GM13977 (cell line): ENCODE results near the gene MEGF6.

Source experiments
- DNase-seq: peaks from one replicate; pipeline ENCODE4 v3.0.0; 2012; ENCODE audit warnings: low spot score
- in situ Hi-C: fragments of 300-500 bp; cut with MboI; formaldehyde crosslinking; loops from one replicate; pipeline ENCODE4 v1.12.0; 2022; ENCODE audit warnings: low sequenced_read_pairs, low pct_unique_long_range_greater_than_20kb, mixed read lengths, inconsistent platforms; ENCODE audit not compliant: unreplicated experiment
- TF ChIP-seq, protein P1 (sequence below): IDR thresholded peaks from 2 replicates; pipeline ENCODE4 v1.5.1; 2012; ENCODE audit warnings: mild to moderate bottlenecking, control low read depth; ENCODE audit not compliant: insufficient read depth; ENCODE audit errors: extremely low read depth, missing control alignments

Gene MEGF6

DNA sequence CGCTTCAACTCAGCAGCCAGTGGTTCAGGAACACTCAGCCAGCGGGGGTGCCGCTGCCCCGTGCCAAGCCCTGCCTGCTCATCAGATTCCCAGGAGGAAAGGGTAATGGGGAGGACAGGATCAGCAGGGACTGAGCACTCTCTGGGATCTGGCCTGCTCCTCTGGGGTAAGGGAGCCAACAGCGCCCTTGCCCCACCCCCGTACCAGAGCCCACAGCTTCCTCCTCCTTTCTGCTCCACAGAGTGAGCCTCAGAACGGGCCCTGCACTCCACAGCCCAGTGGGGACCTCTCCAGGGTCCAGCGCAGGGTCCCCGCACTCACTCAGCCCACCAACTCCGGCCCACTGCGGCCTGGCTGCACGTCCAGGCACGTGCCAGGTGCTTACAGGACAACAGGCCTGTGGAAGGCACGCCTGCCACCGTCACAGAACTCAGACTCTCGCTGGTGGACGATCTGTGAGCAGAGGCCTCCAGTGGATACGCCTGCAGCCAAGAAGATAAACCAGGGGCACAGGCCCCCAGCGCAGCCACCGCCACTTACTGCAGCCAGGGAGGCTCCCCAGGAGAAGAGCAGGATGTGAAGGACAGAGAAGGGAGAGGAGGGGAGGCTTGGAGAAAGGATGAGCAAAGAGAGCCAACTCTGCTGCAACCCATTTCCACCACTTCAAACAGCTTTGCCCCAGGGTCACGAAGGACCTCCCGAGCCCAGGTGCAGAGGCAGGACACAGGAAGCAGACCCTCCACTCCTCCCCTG lies 2.1 kb downstream of the MEGF6 start:
- in situ Hi-C loops: no loop called here
- no peak for DNase-seq
- TF ChIP-seq, protein P1, sequence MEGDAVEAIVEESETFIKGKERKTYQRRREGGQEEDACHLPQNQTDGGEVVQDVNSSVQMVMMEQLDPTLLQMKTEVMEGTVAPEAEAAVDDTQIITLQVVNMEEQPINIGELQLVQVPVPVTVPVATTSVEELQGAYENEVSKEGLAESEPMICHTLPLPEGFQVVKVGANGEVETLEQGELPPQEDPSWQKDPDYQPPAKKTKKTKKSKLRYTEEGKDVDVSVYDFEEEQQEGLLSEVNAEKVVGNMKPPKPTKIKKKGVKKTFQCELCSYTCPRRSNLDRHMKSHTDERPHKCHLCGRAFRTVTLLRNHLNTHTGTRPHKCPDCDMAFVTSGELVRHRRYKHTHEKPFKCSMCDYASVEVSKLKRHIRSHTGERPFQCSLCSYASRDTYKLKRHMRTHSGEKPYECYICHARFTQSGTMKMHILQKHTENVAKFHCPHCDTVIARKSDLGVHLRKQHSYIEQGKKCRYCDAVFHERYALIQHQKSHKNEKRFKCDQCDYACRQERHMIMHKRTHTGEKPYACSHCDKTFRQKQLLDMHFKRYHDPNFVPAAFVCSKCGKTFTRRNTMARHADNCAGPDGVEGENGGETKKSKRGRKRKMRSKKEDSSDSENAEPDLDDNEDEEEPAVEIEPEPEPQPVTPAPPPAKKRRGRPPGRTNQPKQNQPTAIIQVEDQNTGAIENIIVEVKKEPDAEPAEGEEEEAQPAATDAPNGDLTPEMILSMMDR: no peak

DNA sequence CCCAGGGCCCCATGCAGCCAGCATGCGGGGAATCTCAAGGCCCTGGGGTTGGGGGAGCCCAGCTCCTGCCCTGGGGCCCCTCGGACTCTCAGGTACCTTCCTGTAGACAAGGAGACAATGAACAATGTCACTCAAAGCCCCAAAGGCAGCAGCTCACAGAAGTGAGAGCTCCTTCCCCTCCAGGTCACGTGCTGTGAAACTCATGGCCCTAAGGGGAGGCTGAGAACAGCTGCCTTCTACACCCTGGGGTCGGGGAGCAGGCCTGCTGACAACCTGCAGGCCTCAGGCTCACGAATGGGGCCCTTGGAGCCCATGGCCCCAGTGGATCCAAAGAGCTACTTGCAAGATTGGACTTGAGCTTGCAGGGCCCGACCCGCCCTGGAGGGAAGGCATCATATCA lies 3.2 kb downstream of the MEGF6 start:
- no peak for DNase-seq
- in situ Hi-C loops: no loop called here
- TF ChIP-seq, protein P1: no peak

DNA sequence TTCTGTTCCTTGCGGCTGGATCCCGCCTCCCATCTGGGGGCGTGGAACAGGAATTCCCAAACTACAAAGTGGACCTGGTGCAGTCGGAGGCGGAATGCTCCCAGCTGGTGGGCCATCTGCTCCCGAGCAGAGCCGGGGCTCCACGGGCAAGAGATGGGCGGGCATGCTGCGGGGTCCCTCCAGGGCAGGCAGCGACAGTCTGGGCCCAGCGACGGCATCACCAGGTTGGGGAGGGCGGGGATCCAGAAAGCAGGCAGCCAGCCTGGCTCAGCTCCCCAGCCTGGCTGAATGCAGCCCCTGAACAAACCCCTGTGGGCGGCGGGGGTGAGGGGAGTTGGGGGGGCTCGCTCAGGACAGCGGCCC lies 3.6 kb downstream of the MEGF6 start:
- in situ Hi-C loops: no loop called here
- no peak for DNase-seq
- TF ChIP-seq, protein P1: no peak

DNA sequence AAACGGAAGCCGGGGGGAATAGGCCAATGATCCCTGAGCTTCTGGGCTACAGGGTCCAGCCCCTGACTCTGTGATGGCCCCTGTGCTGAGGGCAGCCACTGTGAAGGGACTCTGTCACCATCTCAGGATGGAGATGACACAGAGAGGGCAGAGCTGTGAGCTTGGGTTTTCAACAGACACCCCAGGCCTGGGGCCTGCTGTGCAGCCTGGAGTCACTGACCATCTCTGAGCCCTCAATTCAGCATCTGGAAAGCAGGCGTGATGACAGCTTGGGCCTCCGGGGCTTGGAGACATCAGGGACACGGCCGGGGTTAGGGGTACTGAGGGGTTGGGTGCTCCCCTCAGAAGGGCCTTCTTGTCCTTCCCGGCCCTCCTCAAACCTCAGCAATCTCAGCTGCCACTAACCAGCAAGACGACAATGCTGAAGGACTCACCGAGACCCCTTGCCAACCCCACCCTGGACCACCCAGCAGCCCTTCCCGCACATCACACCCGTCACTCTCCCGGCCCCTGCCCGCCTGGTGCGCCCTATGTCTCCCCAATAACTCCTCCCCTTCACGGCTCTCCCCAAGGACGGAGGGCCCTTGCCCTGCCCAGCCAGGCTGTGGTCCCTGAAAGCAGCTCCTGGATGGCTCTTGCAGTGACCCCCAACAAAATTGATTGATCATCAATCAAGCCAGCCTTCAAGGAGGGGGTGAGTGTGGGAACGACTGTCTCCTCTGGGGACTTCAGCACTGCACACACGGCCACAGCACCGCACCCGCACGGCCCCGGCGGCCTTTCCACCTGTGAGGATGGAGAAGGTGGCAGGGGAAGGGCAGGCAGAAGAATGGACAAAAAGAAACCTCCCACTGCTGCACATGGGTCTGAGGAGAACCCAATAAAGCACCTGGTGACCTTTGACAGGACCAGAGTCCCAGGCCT lies 4.3 kb downstream of the MEGF6 start:
- TF ChIP-seq, protein P1: no peak
- no peak for DNase-seq
- in situ Hi-C loops: no loop called here

DNA sequence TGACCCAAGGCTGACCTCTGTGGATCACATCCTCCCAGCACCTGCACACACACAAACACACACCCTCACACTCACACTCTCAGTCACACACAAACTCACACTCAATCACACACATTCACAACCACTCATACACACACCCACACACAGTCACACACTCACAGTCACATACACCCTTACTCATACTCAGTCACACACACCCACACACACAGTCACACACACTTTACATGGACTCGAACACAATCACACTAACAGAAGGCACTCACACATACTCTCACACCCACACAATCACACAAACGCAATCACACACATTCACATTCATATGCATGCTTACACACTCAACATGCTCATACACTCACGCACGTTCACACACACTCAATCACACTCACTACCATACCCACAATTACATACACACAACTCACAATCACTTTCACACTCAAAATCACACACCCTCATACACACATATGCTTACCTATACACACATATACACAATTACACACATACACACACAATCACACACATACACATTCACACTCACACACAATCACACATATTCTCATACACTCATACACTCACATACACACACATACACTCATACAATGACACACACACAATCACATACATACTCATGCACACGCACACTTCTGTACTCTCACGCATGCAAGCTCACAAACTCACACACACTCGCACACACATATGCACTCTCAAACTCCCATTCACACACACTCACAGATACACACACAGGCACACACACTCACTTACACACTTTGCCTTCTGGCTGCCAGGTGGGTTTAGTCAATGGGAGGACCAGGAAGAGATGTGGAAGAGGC lies 6.1 kb downstream of the MEGF6 start:
- TF ChIP-seq, protein P1: no peak
- no peak for DNase-seq
- in situ Hi-C loops: no loop called here

DNA sequence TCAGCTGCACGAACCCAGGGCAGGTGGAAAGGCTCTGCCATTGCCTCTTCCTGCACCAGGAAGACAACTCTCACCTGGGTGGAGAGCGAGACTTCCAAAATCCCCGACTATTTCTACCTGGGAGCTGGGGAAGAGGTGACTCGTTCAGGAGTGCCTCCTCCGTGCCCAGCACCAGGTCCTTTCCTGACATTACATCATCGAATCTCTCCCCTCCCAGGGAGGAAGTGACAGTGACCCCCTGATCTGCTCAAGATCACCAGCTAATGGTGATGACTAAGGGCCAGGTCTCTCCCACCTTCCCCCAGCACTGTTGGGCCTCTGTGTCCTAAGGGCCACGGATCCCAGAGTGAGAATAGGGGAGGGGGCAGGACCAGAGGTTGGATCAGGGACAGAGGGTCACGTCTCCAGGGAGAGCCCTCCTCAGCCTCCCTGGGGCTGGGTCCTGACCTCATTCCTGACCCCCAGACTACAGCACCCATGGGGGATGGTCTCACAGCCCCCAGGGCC lies 6.8 kb downstream of the MEGF6 start:
- in situ Hi-C loops: no loop called here
- no peak for DNase-seq
- TF ChIP-seq, protein P1: no peak
